Neural cell (in vitro differentiated cells): ENCODE measurements around the gene SCN3B. TPM values are rescaled to one million over a fixed set of nuclear protein-coding genes. Genes with fewer than 3 reads are reported as not detected.

Source experiments
- H2AFZ ChIP-seq: fragments of 200-600, 300-800 bp; sonication (generic), shearing (Covaris generic); 2 replicates; pipeline ENCODE4 v1.6.0; 2014; ENCODE audit warnings: low read depth, mild to moderate bottlenecking, antibody characterized with exemption, low read length, moderate library complexity
- H3F3A ChIP-seq: fragments of 200-600 bp; shearing (Covaris generic); 2 replicates; pipeline ENCODE4 v1.6.1; 2016; ENCODE audit warnings: mild to moderate bottlenecking, moderate library complexity, mixed read lengths, antibody characterized with exemption, low read length; ENCODE audit not compliant: insufficient read depth, poor library complexity, severe bottlenecking
- H3K27ac ChIP-seq: fragments of 200-600, 300-800 bp; sonication (generic), shearing (Covaris generic); 2 replicates; pipeline ENCODE4 v1.5.1; 2014; ENCODE audit warnings: mild to moderate bottlenecking, low read length, moderate library complexity
- H3K27me3 ChIP-seq: fragments of 300-800, 200-600 bp; sonication (generic), shearing (Covaris generic); 2 replicates; pipeline ENCODE4 v1.6.0; 2014; ENCODE audit warnings: mild to moderate bottlenecking, low read depth, low read length, moderate library complexity; ENCODE audit not compliant: insufficient read depth
- H3K36me3 ChIP-seq: fragments of 300-800, 200-600 bp; sonication (generic), shearing (Covaris generic); 2 replicates; pipeline ENCODE4 v1.5.1; 2014; ENCODE audit warnings: mild to moderate bottlenecking, antibody characterized with exemption, low read length, moderate library complexity; ENCODE audit not compliant: insufficient read depth
- H3K4me2 ChIP-seq: fragments of 300-800, 200-600 bp; sonication (generic), shearing (Covaris generic); 2 replicates; pipeline ENCODE4 v1.6.0; 2014; ENCODE audit warnings: mild to moderate bottlenecking, low read length
- H3K4me3 ChIP-seq: fragments of 300-800, 200-600 bp; sonication (generic), shearing (Covaris generic); 2 replicates; pipeline ENCODE4 v1.5.1; 2014; ENCODE audit warnings: mild to moderate bottlenecking, low read length, moderate library complexity
- H3K79me2 ChIP-seq: fragments of 200-600 bp; shearing (Covaris generic); replicated peaks from 2 replicates; pipeline ENCODE4 v1.6.0; 2014; ENCODE audit warnings: mild to moderate bottlenecking, low read length, moderate library complexity; ENCODE audit not compliant: insufficient read depth
- H3K9ac ChIP-seq: fragments of 300-800, 200-600 bp; sonication (generic), shearing (Covaris generic); 2 replicates; pipeline ENCODE4 v1.6.1; 2016; ENCODE audit warnings: mild to moderate bottlenecking, low read length, mixed read lengths
- H3K9me2 ChIP-seq: fragments of 200-600 bp; shearing (Covaris generic); 2 replicates; pipeline ENCODE4 v1.6.1; 2016; ENCODE audit warnings: mild to moderate bottlenecking, low read length, mixed read lengths; ENCODE audit not compliant: insufficient read depth
- H3K9me3 ChIP-seq: fragments of 200-600, 300-800 bp; sonication (generic), shearing (Covaris generic); 2 replicates; pipeline ENCODE4 v1.6.1; 2016; ENCODE audit warnings: mild to moderate bottlenecking, mixed run types, low read length, moderate library complexity, mixed read lengths
- H4K20me1 ChIP-seq: fragments of 200-600 bp; shearing (Covaris generic); 2 replicates; pipeline ENCODE4 v1.6.1; 2016; ENCODE audit warnings: mild to moderate bottlenecking, mixed run types; ENCODE audit not compliant: insufficient read depth
- CTCF ChIP-seq: fragments of 450-650 bp; IDR thresholded peaks from 2 replicates; pipeline ENCODE4 v1.5.1; 2014; ENCODE audit warnings: antibody characterized with exemption, mild to moderate bottlenecking, moderate library complexity; ENCODE audit not compliant: poor library complexity, severe bottlenecking
- EP300 ChIP-seq: fragments of 450-650 bp; conservative IDR thresholded peaks from 2 replicates; pipeline ENCODE4 v1.6.1; 2014; ENCODE audit warnings: antibody characterized with exemption, mild to moderate bottlenecking, moderate library complexity; ENCODE audit not compliant: poor library complexity, severe bottlenecking
- EZH2 ChIP-seq: fragments of 200-600, 300-800 bp; shearing (Covaris generic), sonication (generic); IDR thresholded peaks from 2 replicates; pipeline ENCODE4 v1.6.1; 2014; ENCODE audit warnings: antibody characterized with exemption, low read length, borderline replicate concordance, mild to moderate bottlenecking; ENCODE audit not compliant: insufficient read depth, poor library complexity, severe bottlenecking
- MXI1 ChIP-seq: fragments of 450-650 bp; conservative IDR thresholded peaks from 2 replicates; pipeline ENCODE4 v1.6.1; 2014; ENCODE audit warnings: antibody characterized with exemption, mild to moderate bottlenecking; ENCODE audit not compliant: poor library complexity, severe bottlenecking
- POLR2AphosphoS5 ChIP-seq: IDR thresholded peaks from 2 replicates; pipeline ENCODE4 v1.6.1; 2012
- RAD21 ChIP-seq: fragments of 450-650 bp; conservative IDR thresholded peaks from 2 replicates; pipeline ENCODE4 v1.6.1; 2014; ENCODE audit warnings: antibody characterized with exemption, mild to moderate bottlenecking, moderate library complexity
- REST ChIP-seq: IDR thresholded peaks from 2 replicates; pipeline ENCODE4 v1.6.1; 2012; ENCODE audit warnings: borderline replicate concordance
- SMC3 ChIP-seq: fragments of 450-650 bp; conservative IDR thresholded peaks from 2 replicates; pipeline ENCODE4 v1.6.1; 2014; ENCODE audit warnings: antibody characterized with exemption, mild to moderate bottlenecking, moderate library complexity; ENCODE audit not compliant: poor library complexity
- TAF1 ChIP-seq: IDR thresholded peaks from 2 replicates; pipeline ENCODE4 v1.6.1; 2012; ENCODE audit warnings: low read depth
- polyA plus RNA-seq: library from polyadenylated mRNA; depleted of rRNA; stranded (reverse); fragments of >200 nt; gene quantifications from 2 replicates; pipeline ENCODE4 v1.2.3, GENCODE V29; 2014

SCN3B gene
- polyA plus RNA-seq, 1 donor from 2014 or later: 42.1 TPM

- H3K4me3 ChIP-seq: no peak overlapping the region
- H3K9ac ChIP-seq: no peak overlapping the region
- H3K27me3 ChIP-seq: no peaks in the 10 kb centered on the region
- H2AFZ ChIP-seq: no peak overlapping the region
- H3K9me2 ChIP-seq: no peaks in the 10 kb centered on the region
- no peaks in the 10 kb centered on the region for H3K9me3 ChIP-seq
- no peaks in the 10 kb centered on the region for H3K79me2 ChIP-seq
- no peak overlapping the region for H3K27ac ChIP-seq
- H3F3A ChIP-seq: no peaks in the 10 kb centered on the region
- H3K4me2 ChIP-seq: no peak overlapping the region
- H4K20me1 ChIP-seq: no peaks in the 10 kb centered on the region
- TF ChIP-seq MXI1: no peak
- no peak for TF ChIP-seq EZH2
- no peak for TF ChIP-seq POLR2AphosphoS5
- no peak for TF ChIP-seq SMC3
- TF ChIP-seq EP300: no peak
- no peak for TF ChIP-seq REST
- TF ChIP-seq TAF1: no peak
- no peak for TF ChIP-seq CTCF
- no peak for TF ChIP-seq RAD21
- no peaks in the 10 kb centered on the region for H3K36me3 ChIP-seq
Measured at GRCh38 chr11:123702139-123702538, 47.7 kb upstream of the SCN3B start.

GRCh38 chr11:123700772-123701171 lies 46.3 kb upstream of the SCN3B start:
- H3K4me3 ChIP-seq: no peak overlapping the region
- H2AFZ ChIP-seq: no peak overlapping the region
- no peaks in the 10 kb centered on the region for H3K9me3 ChIP-seq
- H3K27ac ChIP-seq: no peak overlapping the region
- H3K27me3 ChIP-seq: no peaks in the 10 kb centered on the region
- no peaks in the 10 kb centered on the region for H4K20me1 ChIP-seq
- no peaks in the 10 kb centered on the region for H3F3A ChIP-seq
- H3K4me2 ChIP-seq: no peak overlapping the region
- no peaks in the 10 kb centered on the region for H3K9me2 ChIP-seq
- H3K36me3 ChIP-seq: no peaks in the 10 kb centered on the region
- no peaks in the 10 kb centered on the region for H3K79me2 ChIP-seq
- TF ChIP-seq TAF1 (no peak), REST (no peak)
- H3K9ac ChIP-seq: no peak overlapping the region
